Sigmoid colon (tissue), 7 donors: ENCODE measurements around the gene C2CD5. TPM values are rescaled to one million over a fixed set of nuclear protein-coding genes. Genes with fewer than 3 reads are reported as not detected.

Source experiments
- DNase-seq: peaks from one replicate; pipeline ENCODE4 v3.0.0-alpha.2; 2019
- H3K27ac ChIP-seq, 4 donors: fragments of 200-600 bp; sonication (generic); one replicate each; pipeline ENCODE4 v1.5.1; 2016 to 2019; ENCODE audit warnings: mild to moderate bottlenecking in 1 of 4
- H3K27me3 ChIP-seq, 3 donors: fragments of 200-600 bp; sonication (generic); one replicate each; pipeline ENCODE4 v1.5.1; 2019; ENCODE audit warnings: mild to moderate bottlenecking in 1 of 3
- H3K36me3 ChIP-seq, 4 donors: fragments of 200-600 bp; sonication (generic); one replicate each; pipeline ENCODE4 v1.5.1; 2016 to 2019
- H3K4me1 ChIP-seq, 4 donors: fragments of 200-600 bp; sonication (generic); one replicate each; pipeline ENCODE4 v1.5.1; 2017 to 2019
- H3K4me3 ChIP-seq, 4 donors: fragments of 200-600 bp; sonication (generic); one replicate each; pipeline ENCODE4 v1.5.1; 2017 to 2019; ENCODE audit warnings: mild to moderate bottlenecking in 2 of 4, moderate library complexity in 1 of 4
- H3K9me3 ChIP-seq, 4 donors: fragments of 200-600 bp in 3 of 4; sonication (generic) in 3 of 4; one replicate each; pipeline versions ENCODE4 v1.5.1 to v1.6.1; 2013 to 2019
- CTCF ChIP-seq, 4 experiments: fragments of 450-650 bp in 3 of 4; fragments of 200-600 bp in 1 of 4; IDR thresholded peaks; one replicate each; pipeline ENCODE4 v1.5.1; 2016 to 2019; ENCODE audit warnings: antibody characterized with exemption in 4 of 4, mild to moderate bottlenecking in 3 of 4, moderate library complexity in 2 of 4
- EP300 ChIP-seq, 4 donors: sonication (generic); formaldehyde crosslinking; IDR thresholded peaks; one replicate each; pipeline ENCODE4 v1.6.1; 2017; ENCODE audit warnings: antibody characterized with exemption in 4 of 4
- POLR2A ChIP-seq, 2 donors: fragments of 450-650 bp; IDR thresholded peaks; one replicate each; pipeline ENCODE4 v1.6.1; 2016; ENCODE audit warnings: antibody characterized with exemption in 2 of 2, mild to moderate bottlenecking in 2 of 2, moderate library complexity in 2 of 2
- POLR2AphosphoS5 ChIP-seq, 4 donors: sonication (generic); formaldehyde crosslinking; IDR thresholded peaks; one replicate each; pipeline ENCODE4 v1.6.1; 2017; ENCODE audit warnings: antibody characterized with exemption in 4 of 4
- WGBS, 2 donors: extraction: QIAGEN DNeasy Blood & Tissue Kit; methylation state at CpG; one replicate each; pipeline ENCODE4 v1.1.7; 2013; 5-methylcytosine and 5-hydroxymethylcytosine counted together
- intact Hi-C: fragments of 100-400 bp; cut with DNase I; formaldehyde crosslinking; loops from one replicate; pipeline ENCODE4 v1.15.1; 2023
- polyA plus RNA-seq, 3 donors: library from polyadenylated mRNA; stranded (reverse); fragments of 200-250 nt; gene quantifications; one replicate each; pipeline ENCODE4 v1.2.3, GENCODE V29; 2013
- total RNA-seq, 4 donors: library from RNA; depleted of rRNA; stranded (reverse); fragments of >200 nt; gene quantifications; one replicate each; pipeline ENCODE4 v1.1.0, GENCODE V29; 2016
- donor health status: healthy with polysubstance abuse.
- donor health status: Bipolar disorder and iron deficiency.
- donor health status: healthy.

C2CD5 gene
- total and polyA plus RNA-seq, 7 donors, result 21.6 to 60.1 (median 40.7) TPM

GRCh38 chr12:22414742-22415141 lies 129.6 kb downstream of the C2CD5 start:
- TF ChIP-seq EP300 (IDR thresholded peaks at IDR 0.05) (no peak), POLR2AphosphoS5 (IDR thresholded peaks at IDR 0.05) (no peak), POLR2A (IDR thresholded peaks at IDR 0.05) (no peak), CTCF (IDR thresholded peaks at IDR 0.05) (no peak)

GRCh38 chr12:22413592-22413991 lies 130.8 kb downstream of the C2CD5 start:
- H3K27me3 ChIP-seq, result no peaks in the 10 kb centered on the region
- WGBS, 2 donors, result 80 to 86% methylated on average over 3 of the region's 3 CpGs
- no peak for TF ChIP-seq POLR2A (IDR thresholded peaks at IDR 0.05)
- TF ChIP-seq POLR2AphosphoS5 (IDR thresholded peaks at IDR 0.05), result no peak
- TF ChIP-seq EP300 (IDR thresholded peaks at IDR 0.05), result no peak
- no peak for TF ChIP-seq CTCF (IDR thresholded peaks at IDR 0.05)
- peak overlapping the region in 1 of 4 donors; percentile 9 for H3K27ac ChIP-seq
- H3K4me1 ChIP-seq, result peaks cover 0 to 29% (median 17%) of the 10 kb centered on the region in 4 donors
- no peak for DNase-seq
- intact Hi-C loops, result no loop called here
- no peaks in the 10 kb centered on the region for H3K36me3 ChIP-seq
- no peak overlapping the region for H3K4me3 ChIP-seq
- H3K9me3 ChIP-seq, result no peaks in the 10 kb centered on the region

More at GRCh38 chr12:22414742-22415141, 129.6 kb downstream of the C2CD5 start:
- Histone ChIP-seq H3K27ac (peak overlapping the region in 1 of 4 donors; percentile 50), H3K4me1 (peaks cover 0 to 22% (median 13%) of the 10 kb centered on the region in 4 donors), H3K9me3 (no peaks in the 10 kb centered on the region), H3K4me3 (no peak overlapping the region), H3K36me3 (no peaks in the 10 kb centered on the region), H3K27me3 (no peaks in the 10 kb centered on the region)
- WGBS, 2 donors, result 93 to 95% methylated on average over 2 of the region's 2 CpGs
- intact Hi-C loops, result no loop called here
- no peak for DNase-seq

- Histone ChIP-seq H3K27ac (peak overlapping the region in 1 of 4 donors; percentile 5), H3K27me3 (no peaks in the 10 kb centered on the region), H3K4me1 (peaks cover 0 to 40% (median 22%) of the 10 kb centered on the region in 4 donors), H3K9me3 (no peaks in the 10 kb centered on the region), H3K4me3 (no peak overlapping the region), H3K36me3 (no peaks in the 10 kb centered on the region)
- intact Hi-C loops, result no loop called here
- TF ChIP-seq CTCF (IDR thresholded peaks at IDR 0.05) (no peak), POLR2A (IDR thresholded peaks at IDR 0.05) (no peak), EP300 (IDR thresholded peaks at IDR 0.05) (no peak), POLR2AphosphoS5 (IDR thresholded peaks at IDR 0.05) (no peak)
- no peak for DNase-seq
- 71 to 84% methylated on average over 3 of the region's 3 CpGs for WGBS, 2 donors
These were observed 131.8 kb downstream of the C2CD5 start for GRCh38 chr12:22412581-22412980.

- intact Hi-C loops, result no loop called here
- H3K27ac ChIP-seq, result no peak overlapping the region
- no peak overlapping the region for H3K4me3 ChIP-seq
- TF ChIP-seq POLR2A (IDR thresholded peaks at IDR 0.05) (no peak), POLR2AphosphoS5 (IDR thresholded peaks at IDR 0.05) (no peak), CTCF (IDR thresholded peaks at IDR 0.05) (no peak), EP300 (IDR thresholded peaks at IDR 0.05) (no peak)
- no peaks in the 10 kb centered on the region for H3K9me3 ChIP-seq
- H3K4me1 ChIP-seq, result peaks cover 0 to 38% (median 20%) of the 10 kb centered on the region in 4 donors
- 21 to 67% methylated on average over 3 of the region's 3 CpGs for WGBS, 2 donors
- no peaks in the 10 kb centered on the region for H3K27me3 ChIP-seq
- no peaks in the 10 kb centered on the region for H3K36me3 ChIP-seq
- DNase-seq, result no peak
These were observed 133.9 kb downstream of the C2CD5 start for GRCh38 chr12:22410486-22410885.
